ENCODE results near the gene ABHD17B.

DNA sequence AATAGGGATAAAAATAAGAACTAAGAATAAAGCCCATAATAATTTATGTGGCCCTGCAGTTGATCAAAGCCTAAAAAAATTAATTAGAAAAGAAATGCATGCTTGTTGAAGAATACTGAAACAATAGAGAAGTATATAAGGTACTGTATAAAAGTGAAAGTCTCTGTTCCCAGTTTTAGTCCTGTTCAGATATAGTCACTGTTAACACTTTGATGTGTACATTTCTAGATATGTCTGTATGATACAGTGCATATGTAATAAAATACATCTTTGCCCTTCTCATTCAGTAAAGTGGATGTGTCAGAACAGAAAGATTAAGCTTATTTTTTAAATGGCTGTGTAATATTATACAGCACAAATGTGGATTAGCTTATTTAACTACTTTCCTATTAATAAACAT lies 4.5 kb upstream of the ABHD17B start:
- TF ChIP-seq, protein P1, sequence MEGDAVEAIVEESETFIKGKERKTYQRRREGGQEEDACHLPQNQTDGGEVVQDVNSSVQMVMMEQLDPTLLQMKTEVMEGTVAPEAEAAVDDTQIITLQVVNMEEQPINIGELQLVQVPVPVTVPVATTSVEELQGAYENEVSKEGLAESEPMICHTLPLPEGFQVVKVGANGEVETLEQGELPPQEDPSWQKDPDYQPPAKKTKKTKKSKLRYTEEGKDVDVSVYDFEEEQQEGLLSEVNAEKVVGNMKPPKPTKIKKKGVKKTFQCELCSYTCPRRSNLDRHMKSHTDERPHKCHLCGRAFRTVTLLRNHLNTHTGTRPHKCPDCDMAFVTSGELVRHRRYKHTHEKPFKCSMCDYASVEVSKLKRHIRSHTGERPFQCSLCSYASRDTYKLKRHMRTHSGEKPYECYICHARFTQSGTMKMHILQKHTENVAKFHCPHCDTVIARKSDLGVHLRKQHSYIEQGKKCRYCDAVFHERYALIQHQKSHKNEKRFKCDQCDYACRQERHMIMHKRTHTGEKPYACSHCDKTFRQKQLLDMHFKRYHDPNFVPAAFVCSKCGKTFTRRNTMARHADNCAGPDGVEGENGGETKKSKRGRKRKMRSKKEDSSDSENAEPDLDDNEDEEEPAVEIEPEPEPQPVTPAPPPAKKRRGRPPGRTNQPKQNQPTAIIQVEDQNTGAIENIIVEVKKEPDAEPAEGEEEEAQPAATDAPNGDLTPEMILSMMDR (IDR thresholded peaks at IDR 0.05), result no peak
- TF ChIP-seq, protein P2, sequence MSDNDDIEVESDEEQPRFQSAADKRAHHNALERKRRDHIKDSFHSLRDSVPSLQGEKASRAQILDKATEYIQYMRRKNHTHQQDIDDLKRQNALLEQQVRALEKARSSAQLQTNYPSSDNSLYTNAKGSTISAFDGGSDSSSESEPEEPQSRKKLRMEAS (IDR thresholded peaks at IDR 0.05), result no peak
- no peak for TF ChIP-seq RAD21 (conservative IDR thresholded peaks at IDR 0.05 in 1 of 2, IDR thresholded peaks at IDR 0.05 in 1 of 2)
- no peak for TF ChIP-seq FOSL2 (IDR thresholded peaks at IDR 0.05)
- no peak for TF ChIP-seq FOSL2 (CRISPR knock-in tag; IDR thresholded peaks at IDR 0.05)
- TF ChIP-seq POLR2A (IDR thresholded peaks at IDR 0.05; ENCODE audit: low read length), result no peak
- TF ChIP-seq NR3C1 (IDR thresholded peaks at IDR 0.05), result no peak
- no peak for TF ChIP-seq JUN (IDR thresholded peaks at IDR 0.05)
- TF ChIP-seq RARB (CRISPR knock-in tag; IDR thresholded peaks at IDR 0.05), result no peak
- TF ChIP-seq KDM5A (IDR thresholded peaks at IDR 0.05), result no peak
- no peak for TF ChIP-seq PHF8 (IDR thresholded peaks at IDR 0.05; ENCODE audit: borderline replicate concordance, low read depth)
- no peak for TF ChIP-seq EP300 (IDR thresholded peaks at IDR 0.05)
- no peak for TF ChIP-seq HDAC2 (IDR thresholded peaks at IDR 0.05)
- no peak for TF ChIP-seq RNF2 (IDR thresholded peaks at IDR 0.05; ENCODE audit: borderline replicate concordance, low read depth)
- no peak for TF ChIP-seq MYC (IDR thresholded peaks at IDR 0.05; ENCODE audit: borderline replicate concordance, low read length)

Measured in A549 (cell line).